GM18526 (cell line): ENCODE results near the gene TWNK.

Source experiments
- POLR2A ChIP-seq: IDR thresholded peaks from 3 replicates; pipeline ENCODE4 v1.6.1; 2011; ENCODE audit not compliant: insufficient read length; ENCODE audit errors: extremely low read depth

TWNK gene

DNA sequence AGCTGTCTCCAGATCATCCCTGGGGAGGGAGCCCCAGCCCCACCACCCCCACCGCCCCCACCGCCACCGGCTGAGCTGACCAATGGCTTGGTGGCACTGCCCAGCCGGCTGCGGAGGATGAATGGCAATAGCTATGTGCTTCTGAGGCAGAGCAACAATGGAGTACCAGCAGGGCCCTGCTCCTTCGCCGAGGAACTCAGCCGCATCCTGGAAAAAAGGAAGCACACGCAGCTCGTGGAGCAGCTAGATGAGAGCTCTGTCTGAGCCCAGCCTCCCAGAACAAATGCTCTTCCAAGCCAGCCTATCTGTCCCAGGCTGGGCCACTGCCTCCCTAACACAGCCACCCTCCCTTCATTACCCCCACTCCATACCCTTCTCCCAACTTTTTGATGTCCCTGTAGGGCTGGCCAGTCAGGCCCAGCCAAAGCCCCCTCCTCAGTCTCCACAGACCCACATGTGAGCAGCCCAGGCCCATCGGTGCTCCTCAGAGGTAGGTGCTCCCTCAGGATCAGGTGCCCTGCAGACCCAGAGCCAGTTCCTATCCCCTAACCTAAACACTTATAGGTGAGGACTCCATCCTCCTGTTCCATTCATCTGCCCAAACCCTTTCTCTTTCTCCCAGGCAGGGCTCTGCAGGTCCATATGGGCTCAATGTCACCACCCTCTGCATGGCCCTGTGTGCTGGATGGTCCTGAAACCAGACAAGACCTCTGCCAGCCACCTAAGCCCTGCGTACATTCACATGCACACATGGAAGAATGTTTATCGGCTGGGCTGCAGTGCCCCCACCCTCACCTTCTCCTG is 3.3 kb upstream of the TWNK start:
- no peak for TF ChIP-seq POLR2A

DNA sequence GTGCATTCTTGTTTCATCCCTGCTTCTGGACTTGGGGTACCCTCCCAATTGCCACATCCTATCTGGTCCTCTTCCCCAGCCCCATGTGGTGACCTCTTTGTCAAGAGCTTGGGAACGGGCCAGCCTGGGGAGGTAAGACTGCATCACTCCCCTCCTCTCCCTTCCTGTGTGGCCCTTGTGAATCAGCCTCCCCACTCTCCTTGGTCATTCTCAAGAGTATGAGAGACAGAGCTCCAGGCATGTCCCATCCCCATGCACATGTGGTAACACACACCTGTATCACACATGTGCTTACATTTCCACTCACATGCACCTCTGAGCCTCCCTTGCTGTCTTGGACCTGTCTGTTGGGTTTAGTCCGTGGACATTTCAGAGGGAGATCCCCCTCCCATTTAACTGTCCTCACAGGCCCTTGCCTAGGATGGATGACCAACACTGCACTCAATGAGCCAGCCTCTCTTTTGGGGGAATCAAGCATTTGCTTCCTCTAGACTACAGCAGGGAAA is 2.6 kb upstream of the TWNK start:
- no peak for TF ChIP-seq POLR2A

DNA sequence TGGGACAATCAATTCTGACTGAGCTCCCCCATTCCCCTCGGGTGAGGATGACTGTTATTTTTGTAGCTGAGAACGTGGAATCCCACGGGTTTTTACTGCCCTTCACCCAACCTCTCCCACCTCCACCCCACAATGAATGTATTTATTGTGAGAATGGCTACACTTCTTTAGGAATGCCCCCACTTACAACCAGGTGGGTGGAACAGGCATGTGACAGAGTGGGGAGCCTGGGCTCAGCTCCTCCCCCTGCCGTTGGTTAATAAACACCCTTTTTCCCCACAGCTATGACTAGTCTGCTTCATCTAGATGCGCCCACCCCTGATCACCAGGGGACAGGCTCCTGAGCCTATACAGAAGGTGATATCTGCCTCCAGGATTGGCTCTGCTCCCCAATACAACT is 2.0 kb upstream of the TWNK start:
- TF ChIP-seq POLR2A = no peak

DNA sequence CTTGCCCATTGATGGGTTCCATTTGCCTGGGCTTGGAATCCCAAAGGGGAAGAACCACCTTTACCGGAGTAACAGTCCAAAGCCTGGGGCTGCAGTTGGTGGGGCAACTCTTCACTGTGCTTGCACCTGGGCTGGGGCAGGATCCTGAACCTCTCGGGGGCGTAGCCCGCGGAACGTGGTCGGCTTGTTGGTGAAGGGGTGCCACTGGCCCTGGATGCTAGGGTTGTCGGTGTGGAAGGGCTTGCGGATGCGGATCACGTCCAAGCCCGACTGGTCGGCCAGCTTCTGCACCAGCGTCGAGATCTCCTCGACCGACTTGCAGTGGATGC is 756 bp upstream of the TWNK start:
- no peak for TF ChIP-seq POLR2A

DNA sequence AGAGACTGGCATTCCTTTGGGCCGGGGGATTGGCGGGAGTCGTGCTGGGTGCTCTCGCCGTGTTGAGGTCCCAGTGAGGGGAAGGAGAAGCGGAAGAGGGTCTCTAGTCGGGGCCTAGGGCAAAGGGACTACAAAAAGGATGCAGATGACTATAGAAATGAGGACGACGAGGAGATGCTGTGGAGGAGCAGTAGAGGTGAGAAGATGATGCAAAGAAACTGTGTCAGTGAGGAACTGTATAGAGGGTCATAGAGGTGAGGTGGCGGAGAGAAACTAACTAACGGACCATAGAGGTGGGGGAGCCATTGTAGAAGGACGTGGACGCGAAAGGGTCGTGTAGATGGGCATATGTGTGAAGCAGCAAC is 324 bp downstream of the TWNK start:
- TF ChIP-seq POLR2A = no peak

DNA sequence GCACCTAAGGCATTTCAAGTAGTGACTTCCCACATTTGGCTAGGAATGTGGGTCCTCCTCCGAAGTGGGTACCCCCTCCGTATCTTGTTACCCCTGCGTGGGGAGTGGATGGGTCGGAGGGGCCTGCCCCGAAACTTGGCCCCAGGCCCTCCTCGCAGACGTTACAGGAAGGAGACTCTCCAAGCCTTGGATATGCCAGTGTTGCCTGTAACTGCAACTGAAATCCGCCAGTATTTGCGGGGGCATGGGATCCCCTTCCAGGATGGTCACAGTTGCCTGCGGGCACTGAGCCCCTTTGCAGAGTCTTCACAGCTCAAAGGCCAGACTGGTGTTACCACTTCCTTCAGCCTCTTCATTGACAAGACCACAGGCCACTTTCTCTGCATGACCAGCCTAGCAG is 823 bp downstream of the TWNK start:
- no peak for TF ChIP-seq POLR2A

DNA sequence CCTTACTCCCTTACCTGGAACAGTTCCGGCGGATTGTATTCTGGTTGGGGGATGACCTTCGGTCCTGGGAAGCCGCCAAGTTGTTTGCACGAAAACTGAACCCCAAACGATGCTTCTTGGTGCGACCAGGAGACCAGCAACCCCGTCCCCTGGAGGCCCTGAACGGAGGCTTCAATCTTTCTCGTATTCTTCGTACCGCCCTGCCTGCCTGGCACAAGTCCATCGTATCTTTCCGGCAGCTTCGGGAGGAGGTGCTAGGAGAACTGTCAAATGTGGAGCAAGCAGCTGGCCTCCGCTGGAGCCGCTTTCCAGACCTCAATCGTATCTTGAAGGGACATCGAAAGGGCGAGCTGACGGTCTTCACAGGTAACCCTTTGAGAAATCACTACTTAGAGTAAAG is 1.7 kb downstream of the TWNK start:
- TF ChIP-seq POLR2A = no peak

DNA sequence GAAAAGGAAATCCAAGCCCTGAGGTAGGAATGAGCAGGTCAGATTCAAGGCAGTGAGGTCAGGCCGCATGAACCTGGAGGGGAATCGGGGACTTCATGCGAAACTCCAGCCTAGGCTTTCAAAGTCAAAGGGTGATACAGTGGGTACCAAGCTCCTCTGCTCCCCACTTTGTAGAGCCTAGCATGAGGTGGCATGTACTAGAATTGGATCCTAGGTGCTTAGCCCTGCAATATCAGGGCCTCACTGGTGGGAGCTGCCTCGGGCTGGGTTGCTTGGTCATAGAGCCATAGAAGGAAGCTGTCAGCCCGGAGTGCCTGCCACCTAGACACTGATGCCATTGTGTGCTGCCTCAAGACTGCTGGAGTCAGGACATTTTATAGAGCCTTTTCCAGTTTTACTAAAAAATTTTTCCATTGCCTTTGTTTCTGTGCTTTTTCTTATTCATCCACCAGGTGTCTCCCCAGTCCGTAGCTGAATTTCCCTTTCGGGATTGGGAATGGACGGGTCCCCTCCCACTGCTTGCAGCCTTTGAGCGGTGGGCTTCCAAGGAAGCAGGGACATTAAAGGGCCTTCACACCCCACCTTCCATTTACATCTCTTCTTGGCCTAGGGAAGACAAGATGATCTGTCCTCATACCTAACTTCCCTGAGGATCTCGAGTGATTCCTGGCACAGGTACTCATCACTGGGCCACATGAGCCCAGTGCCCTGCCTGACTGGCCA is 6.8 kb downstream of the TWNK start:
- TF ChIP-seq POLR2A = no peak

DNA sequence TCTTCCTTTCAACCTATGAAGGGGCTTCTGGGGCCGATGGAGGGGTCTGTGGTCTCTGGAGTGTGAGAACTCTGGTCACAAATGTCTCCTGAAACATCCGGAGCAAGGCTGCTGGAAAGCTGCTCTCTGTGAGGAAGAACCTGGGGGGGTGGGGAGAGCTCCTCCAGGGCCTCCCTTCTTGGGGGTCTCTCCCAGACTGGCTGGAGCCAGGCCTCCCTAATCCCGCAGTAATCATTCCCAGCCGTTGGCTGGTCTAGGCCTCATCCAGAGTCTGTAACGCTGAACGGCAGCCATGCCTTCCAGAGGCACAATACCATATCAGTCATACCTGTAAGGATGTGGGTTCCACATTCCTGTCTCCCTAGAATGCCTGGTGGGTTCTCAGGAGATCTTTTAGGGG is 7.8 kb downstream of the TWNK start:
- no peak for TF ChIP-seq POLR2A

DNA sequence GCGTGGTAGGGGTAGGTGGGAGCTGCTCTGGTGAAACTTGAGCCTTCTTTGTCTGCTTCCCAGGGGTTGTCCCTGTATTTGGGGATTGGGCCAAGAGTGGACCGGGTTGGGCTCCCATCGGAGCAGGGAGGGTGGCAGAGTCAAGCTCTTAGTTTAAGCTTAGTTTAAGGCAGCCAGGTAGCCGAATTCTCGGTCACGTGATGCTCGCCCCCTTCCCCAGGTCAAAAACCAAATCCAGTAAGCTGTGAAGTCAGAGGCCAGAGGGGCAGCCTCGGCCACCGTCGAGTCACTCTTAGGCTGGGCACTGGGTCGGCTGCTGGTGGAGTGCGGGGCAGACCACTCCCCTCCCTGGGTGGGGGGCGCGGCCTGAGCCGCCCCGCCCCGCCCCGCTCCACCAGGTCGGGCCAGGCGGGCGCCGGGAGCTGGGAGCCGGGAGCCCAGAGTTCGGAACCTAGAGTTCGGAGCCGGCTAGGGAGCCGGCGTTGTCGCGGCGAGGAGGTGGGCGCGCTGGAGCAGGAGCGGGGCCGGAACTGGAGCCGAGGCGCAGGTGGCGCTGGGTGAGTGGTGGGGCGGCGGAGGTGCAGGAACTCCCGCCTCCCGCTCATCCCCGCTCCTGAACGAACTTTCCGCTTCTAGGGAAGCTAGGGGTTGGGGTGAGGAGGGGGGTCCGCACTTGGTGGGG is 9.5 kb downstream of the TWNK start:
- no peak for TF ChIP-seq POLR2A

DNA sequence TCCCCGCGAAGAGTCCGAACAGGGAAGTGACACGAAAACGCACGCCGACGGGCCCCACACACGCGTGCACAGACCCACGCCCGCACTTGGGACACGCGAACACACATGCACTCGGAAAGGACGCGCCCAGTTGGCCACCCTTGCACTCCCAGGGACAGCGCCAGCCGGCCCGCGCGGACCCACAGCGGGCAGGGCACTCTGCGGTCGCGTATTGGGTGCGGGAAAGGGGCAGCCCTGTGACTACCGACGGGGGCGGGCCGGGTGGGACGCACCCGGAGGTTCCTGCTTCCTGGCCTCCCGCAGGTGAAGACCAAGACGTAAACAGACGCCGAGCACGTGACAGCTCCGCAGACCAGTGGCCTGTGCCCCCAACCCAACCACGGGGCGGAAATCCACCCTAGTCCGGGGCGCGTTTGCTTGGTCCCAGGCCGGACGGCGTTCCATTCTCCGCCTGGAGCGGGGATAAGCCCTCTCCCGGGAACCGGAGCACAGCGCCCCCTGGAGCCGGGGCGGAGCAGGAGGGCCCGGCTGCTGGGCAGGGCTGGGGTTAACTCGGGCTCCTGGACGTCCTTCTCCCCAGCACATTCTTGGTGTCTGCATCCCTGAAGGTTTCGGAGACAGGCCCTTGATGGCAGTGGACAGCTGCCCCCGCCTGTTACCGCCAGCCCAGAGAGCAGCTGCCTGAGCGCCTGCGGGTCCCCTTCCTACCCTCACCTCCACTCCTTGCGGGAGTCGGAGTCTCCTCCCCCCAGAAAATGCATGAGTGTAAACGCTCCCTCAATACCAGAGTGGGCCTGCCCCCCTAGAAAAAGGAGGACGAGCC is 10.2 kb downstream of the TWNK start:
- peak; percentile 39 for TF ChIP-seq POLR2A

DNA sequence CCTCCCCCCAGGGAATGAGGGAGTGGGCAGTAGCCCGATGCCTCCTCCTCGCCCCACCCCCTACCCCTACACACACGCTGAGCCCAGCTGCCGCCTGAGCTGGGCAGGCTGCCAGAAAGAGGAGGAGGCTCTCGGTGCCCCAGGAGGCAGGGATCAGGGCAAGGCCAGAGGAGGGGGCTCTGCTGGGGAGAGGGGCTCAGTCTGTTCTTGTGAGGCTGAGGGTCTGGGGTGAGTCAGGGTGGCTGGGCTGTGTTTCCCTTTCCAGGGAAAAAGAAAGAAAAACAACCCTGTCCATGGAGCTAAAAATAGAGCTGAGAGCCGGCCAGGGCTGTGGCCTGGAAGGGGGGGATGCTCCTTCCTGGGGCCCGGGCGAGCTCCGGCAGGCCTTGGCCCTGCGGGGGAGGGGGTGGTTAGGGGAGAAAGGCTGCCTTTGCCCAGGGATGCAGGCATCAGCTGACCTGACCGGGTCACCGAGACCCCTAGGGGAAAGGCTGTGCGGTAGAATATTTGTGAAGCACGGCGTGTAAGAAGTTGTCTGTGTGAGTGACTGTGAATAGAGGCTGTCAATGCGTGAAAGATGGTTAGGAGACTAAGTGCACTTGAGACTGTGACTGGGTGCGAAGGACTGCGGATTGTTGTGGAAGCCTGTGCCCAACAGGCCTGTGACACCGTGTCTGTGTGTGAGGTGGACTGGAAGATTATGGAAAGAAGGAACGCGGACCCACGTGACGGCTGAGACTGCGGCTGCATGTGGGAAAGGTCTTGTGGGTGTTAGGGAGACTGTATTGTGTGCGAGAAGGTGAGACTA is 11.0 kb downstream of the TWNK start:
- no peak for TF ChIP-seq POLR2A

DNA sequence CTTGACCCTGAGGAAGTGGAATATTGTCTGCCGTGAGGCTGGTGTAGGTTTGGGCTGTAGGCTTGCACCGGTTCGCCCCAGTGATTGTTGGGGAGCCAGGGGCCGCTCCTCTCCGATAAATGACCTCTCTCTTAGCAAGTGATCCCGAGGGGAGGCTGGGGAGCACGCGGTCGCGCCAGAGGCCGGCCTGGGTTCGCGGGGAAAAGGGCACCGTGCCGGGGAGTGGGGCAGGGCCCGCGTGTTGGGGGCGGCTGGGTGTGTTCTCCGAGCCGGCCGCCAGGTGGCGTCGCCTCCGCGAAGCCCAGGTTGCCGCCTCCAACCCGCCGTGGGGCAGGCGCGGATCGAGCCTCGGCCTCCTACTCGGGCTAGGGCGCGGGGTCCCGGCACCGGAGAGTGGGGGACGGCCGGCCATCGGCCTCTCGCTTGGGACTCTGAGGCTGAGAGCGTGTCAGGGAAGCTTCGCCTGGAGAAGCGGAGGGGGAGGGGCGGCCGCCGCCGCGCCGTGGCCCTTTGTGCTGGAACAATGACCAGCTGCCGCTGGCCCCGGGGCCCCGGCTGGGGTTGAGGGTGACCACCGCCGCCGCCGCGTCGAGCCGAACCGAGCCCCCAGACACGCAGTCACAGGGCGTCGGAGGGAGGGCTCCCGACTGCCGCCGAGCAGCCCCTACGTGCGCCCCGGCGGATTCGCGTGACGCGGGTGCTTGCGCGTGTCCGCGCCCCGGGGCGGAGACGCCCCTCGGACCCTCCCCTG is 11.8 kb downstream of the TWNK start:
- peak; percentile 22 for TF ChIP-seq POLR2A

DNA sequence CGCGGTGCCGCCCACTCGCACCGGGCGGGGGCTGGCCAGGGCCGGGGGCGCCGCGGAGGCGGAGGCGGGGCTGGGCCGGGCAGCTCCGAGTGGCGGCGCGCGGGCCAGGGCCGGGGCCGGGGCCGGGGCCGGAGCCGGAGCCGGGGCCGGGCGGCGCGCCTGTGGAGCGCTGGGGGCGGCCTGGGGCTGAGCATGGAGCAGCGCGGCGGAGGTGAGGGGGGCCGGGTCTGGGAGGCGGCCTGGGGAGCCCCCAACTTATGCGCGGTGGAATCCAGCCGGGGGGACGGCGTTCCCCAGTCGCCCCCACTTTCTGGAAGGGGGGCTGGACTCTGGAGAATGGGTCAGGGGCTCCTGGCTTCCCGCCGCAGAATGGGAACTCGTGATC is 12.4 kb downstream of the TWNK start, which contains the start of gene LZTS2:
TSS of gene LZTS2 (plus strand) at position 67 of the 385 bp plus-strand sequence. CDS start 2,731 bp downstream, outside the sequence.
- no peak for TF ChIP-seq POLR2A
